GM19099 (cell line): ENCODE measurements around the gene ASB16.

Experiments
- POLR2A ChIP-seq: IDR thresholded peaks from 3 replicates; pipeline ENCODE4 v1.6.1; 2011; ENCODE audit warnings: low read depth; ENCODE audit not compliant: insufficient read length; ENCODE audit errors: extremely low read depth

The ASB16 gene

GRCh38 chr17:44144966-44145739, 25.4 kb upstream of the ASB16 start:
- no peak for TF ChIP-seq POLR2A

DNA sequence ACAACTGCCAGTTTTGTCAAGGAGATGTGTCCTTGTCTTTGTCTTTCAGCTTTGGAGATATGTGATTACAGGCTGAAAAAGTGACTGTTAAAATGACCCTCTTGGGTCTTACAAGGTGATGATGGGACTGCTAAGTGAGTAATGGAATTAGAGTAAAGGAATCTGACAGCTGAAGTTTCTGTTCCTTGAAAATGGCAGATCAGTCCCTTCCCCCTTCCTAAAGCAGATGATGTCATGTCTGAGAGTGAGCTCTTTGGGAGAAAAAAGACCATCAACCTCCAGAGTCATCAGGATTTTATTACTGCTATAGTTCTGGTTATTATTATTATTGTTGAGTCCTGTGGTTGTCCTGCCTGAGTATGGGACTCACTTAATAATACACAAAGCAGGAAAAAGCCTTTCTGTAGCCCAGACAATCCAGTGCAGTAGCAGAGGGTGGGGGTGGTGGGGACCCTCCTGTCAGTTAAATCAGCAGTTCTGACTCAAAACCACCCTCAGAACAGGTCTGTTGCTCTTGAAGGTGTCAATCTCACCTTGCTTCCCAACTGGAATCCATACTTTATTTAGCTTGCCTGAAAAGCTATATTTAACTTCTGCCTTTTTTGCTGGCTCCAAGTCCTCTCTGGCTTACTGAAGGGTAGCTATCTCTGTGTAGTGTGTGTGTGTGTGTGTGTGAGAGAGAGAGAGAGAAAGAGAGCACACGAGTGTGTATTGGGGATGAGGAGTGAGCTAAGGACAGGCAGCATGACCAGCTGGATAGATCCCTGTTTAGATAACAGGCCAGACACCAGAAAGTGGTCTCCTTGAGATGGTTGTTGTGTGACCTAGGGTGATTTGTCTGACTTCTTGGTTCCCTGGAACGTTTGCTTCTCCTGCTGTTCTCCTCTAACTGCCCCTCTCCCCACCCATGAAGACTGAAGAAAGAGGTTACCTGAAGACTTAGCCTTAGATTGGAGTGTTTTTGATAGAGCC, 23.8 kb upstream of the ASB16 start:
- TF ChIP-seq POLR2A, result no peak

DNA sequence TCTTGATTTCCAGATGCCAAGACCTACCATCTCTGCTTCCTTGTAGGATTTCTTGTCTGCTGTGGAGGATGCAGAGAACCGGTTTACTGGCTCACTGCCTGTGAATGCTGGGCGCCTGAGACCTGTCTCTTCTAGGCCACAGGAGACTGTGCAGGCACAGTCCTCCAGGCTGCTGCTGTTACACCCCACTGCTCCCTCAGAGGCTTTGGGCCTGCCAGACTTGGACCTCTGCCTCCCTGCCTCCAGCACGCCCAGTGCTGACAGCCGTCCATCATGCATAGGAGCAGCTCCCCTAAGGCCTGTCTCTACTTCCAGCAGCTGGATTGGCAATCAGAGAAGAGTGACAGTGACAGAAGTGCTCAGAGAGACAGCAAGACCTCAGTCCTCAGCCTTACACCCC, 22.7 kb upstream of the ASB16 start:
- TF ChIP-seq POLR2A, result no peak

DNA sequence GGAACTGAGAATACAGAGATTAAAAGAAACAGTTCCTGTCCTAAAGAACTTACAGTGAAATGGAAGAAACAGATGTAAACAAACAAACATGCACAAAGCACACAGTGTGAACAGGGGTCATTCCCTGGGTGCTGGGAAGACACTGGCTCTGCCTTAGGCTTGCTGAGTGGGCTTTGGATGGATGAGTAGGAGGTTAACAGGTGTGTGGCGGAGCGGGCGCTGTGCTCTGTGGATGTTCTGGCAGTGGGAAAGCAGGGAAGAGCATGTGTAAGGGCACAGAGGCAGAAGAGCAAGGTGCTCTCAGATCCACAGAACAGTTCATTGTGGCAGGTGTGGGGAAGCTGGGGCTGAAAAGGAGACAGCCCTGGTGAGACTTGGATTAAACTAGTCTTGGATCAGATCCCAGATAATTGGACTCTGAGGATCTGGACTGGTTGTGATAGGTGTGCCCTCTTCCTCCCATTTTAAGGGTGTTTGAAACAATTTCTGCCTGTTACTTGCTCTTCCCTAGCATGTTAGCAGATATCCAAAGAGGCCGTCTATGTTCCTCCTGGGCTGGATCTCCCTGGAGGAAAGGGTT, 20.7 kb upstream of the ASB16 start:
- no peak for TF ChIP-seq POLR2A

GRCh38 chr17:44152875-44153274, 17.6 kb upstream of the ASB16 start:
- no peak for TF ChIP-seq POLR2A

- no peak for TF ChIP-seq POLR2A
Measured at GRCh38 chr17:44155488-44155887, 15.0 kb upstream of the ASB16 start.

GRCh38 chr17:44159519-44160210, 10.8 kb upstream of the ASB16 start:
- no peak for TF ChIP-seq POLR2A

DNA sequence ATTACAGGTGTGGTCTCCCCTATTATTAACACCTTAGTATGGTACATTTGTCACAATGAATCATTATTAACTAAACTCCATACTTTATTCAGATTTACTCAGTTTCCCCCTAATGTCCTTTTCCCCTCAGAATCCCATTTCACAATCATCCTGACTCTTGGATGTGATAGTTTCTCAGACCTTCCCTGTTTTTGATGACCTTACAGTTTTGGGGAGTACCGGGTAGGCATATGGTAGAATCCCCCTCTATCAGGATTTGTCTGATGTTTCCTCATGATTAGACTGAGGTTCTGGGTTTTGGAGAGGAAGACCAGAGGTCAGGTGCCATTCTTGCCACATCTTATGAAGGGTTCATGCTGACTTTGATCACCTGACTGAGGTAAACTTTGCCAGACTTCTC, 6.0 kb upstream of the ASB16 start:
- no peak for TF ChIP-seq POLR2A

- no peak for TF ChIP-seq POLR2A
Measured at GRCh38 chr17:44167181-44167861, 3.2 kb upstream of the ASB16 start.

- no peak for TF ChIP-seq POLR2A
Measured at GRCh38 chr17:44170135-44170498, 387 bp upstream of the ASB16 start.

- no peak for TF ChIP-seq POLR2A
Measured at GRCh38 chr17:44171931-44172455, 1.5 kb downstream of the ASB16 start.

DNA sequence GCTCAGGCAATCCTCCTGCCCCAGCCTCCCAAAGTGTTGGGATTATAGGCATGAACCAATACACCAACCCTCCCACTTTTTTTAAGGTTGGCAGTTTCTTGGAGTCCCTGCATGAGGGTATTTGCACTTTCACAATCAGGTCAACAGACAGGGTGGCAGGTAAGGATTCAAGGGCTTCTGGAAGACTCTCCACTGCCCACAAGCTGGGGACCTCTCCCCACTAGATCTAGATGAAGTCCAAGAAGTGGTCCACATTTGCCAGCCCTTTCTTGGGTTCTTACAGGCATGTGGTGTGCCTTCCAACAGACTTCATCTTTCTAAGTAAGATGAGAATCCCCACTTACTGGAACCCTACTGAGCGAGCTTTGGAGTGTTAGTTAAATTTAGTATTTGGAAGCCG, 3.9 kb downstream of the ASB16 start:
- no peak for TF ChIP-seq POLR2A

GRCh38 chr17:44176257-44176656, 5.8 kb downstream of the ASB16 start:
- TF ChIP-seq POLR2A, result no peak
